GM20431 (cell line): Measurements from ENCODE around the gene DGKK.
"Not testable (repeated sequence)": the region's sequence is repeated elsewhere in the genome, so short reads cannot be mapped to it uniquely, and the experiment has no call there.

Experiments used
- in situ Hi-C: fragments of 300-500 bp; cut with MseI, MboI; formaldehyde crosslinking; loops from one replicate; pipeline ENCODE4 v1.15.0; 2020; ENCODE audit warnings: low sequenced_read_pairs; ENCODE audit not compliant: unreplicated experiment

Gene DGKK

GRCh38 chrX:50431623-50432022, 39.0 kb downstream of the DGKK start:
- in situ Hi-C loops = no loop called here

GRCh38 chrX:50430917-50431575, 39.6 kb downstream of the DGKK start:
- in situ Hi-C loops = no loop called here

GRCh38 chrX:50428174-50428573, 42.5 kb downstream of the DGKK start:
- in situ Hi-C loops = no loop called here

GRCh38 chrX:50407976-50408375, 62.6 kb downstream of the DGKK start:
- in situ Hi-C loops = no loop called here

GRCh38 chrX:50403903-50404302, 66.7 kb downstream of the DGKK start:
- in situ Hi-C loops = no loop called here

GRCh38 chrX:50402886-50403285, 67.7 kb downstream of the DGKK start:
- in situ Hi-C loops = no loop called here

GRCh38 chrX:50393902-50394301, 76.7 kb downstream of the DGKK start:
- in situ Hi-C loops = no loop called here

- in situ Hi-C loops = no loop called here
Observed at GRCh38 chrX:50386520-50386919, 84.1 kb downstream of the DGKK start.

- in situ Hi-C loops = no loop called here
Observed at GRCh38 chrX:50381729-50382415, 88.8 kb downstream of the DGKK start.

GRCh38 chrX:50375481-50376267, 95.0 kb downstream of the DGKK start:
- in situ Hi-C loops = no loop called here

- in situ Hi-C loops = no loop called here
Observed at GRCh38 chrX:50372966-50373365, 97.7 kb downstream of the DGKK start.

GRCh38 chrX:50343917-50344316, 126.7 kb downstream of the DGKK start:
- in situ Hi-C loops = no loop called here

GRCh38 chrX:50333308-50333707, 137.3 kb downstream of the DGKK start:
- in situ Hi-C loops = no loop called here

- in situ Hi-C loops = not testable (repeated sequence)
Observed at GRCh38 chrX:50332668-50333067, 138.0 kb downstream of the DGKK start.

GRCh38 chrX:50327235-50327634, 143.4 kb downstream of the DGKK start:
- in situ Hi-C loops = no loop called here
